HG03442 (cell line): Measurements from ENCODE around the gene SVIL.
"Not testable (repeated sequence)": the region's sequence is repeated elsewhere in the genome, so short reads cannot be mapped to it uniquely, and the experiment has no call there.

Experiments
- ATAC-seq: cut with Tn5 transposase; IDR thresholded peaks from one replicate; pipeline ENCODE4 v1.9.1; 2021; ENCODE audit warnings: mild to moderate bottlenecking, moderate library complexity; ENCODE audit not compliant: unreplicated experiment

Gene SVIL

GRCh38 chr10:29606693-29607092 is 28.1 kb downstream of the SVIL start:
- not testable (repeated sequence) for ATAC-seq

- ATAC-seq = no peak
Measured at GRCh38 chr10:29604291-29604825, 30.4 kb downstream of the SVIL start.

- no peak for ATAC-seq
Measured at GRCh38 chr10:29603223-29603896, 31.4 kb downstream of the SVIL start.

- ATAC-seq = no peak
Measured at GRCh38 chr10:29600821-29601220, 34.0 kb downstream of the SVIL start.

- ATAC-seq = no peak
Measured at GRCh38 chr10:29600067-29600466, 34.7 kb downstream of the SVIL start.

- ATAC-seq = no peak
Measured at GRCh38 chr10:29598851-29599311, 35.9 kb downstream of the SVIL start.

GRCh38 chr10:29596826-29597225 is 37.9 kb downstream of the SVIL start:
- no peak for ATAC-seq

GRCh38 chr10:29596356-29596755 is 38.4 kb downstream of the SVIL start:
- ATAC-seq = no peak

GRCh38 chr10:29595636-29596225 is 39.0 kb downstream of the SVIL start:
- ATAC-seq = no peak

GRCh38 chr10:29595146-29595545 is 39.6 kb downstream of the SVIL start:
- no peak for ATAC-seq

GRCh38 chr10:29591651-29591968 is 43.2 kb downstream of the SVIL start:
- ATAC-seq = no peak

- no peak for ATAC-seq
Measured at GRCh38 chr10:29590915-29591650, 43.7 kb downstream of the SVIL start.

GRCh38 chr10:29588629-29589421 is 45.9 kb downstream of the SVIL start:
- no peak for ATAC-seq

GRCh38 chr10:29587750-29588628 is 46.8 kb downstream of the SVIL start:
- not testable (repeated sequence) for ATAC-seq

GRCh38 chr10:29587102-29587749 is 47.5 kb downstream of the SVIL start:
- not testable (repeated sequence) for ATAC-seq

- ATAC-seq = no peak
Measured at GRCh38 chr10:29586509-29586908, 48.3 kb downstream of the SVIL start.

- ATAC-seq = no peak
Measured at GRCh38 chr10:29585488-29585976, 49.2 kb downstream of the SVIL start.

GRCh38 chr10:29584436-29584835 is 50.3 kb downstream of the SVIL start:
- no peak for ATAC-seq

- ATAC-seq = no peak
Measured at GRCh38 chr10:29583674-29584073, 51.1 kb downstream of the SVIL start.
